Right lobe of liver (tissue), 4 donors: Measurements from ENCODE around the gene HELZ.
A peak's percentile ranks its signal among the peaks of the same experiment; 100 is the strongest.

Experiments
- CTCF ChIP-seq, 4 donors: fragments of 200-600 bp in 3 of 4; fragments of 450-650 bp in 1 of 4; IDR thresholded peaks; one replicate each; pipeline versions ENCODE4 v1.5.1 to v1.8.0; 2016 to 2022; ENCODE audit warnings: antibody characterized with exemption in 4 of 4, mild to moderate bottlenecking in 2 of 4
- POLR2A ChIP-seq: fragments of 450-650 bp; IDR thresholded peaks from one replicate; pipeline ENCODE4 v1.6.1; 2017; ENCODE audit warnings: antibody characterized with exemption, mild to moderate bottlenecking
- donor health status: DM: no; HTN: no; CAD: no.
- donor health status: DM: no; HTN: no; CAD: no.
- donor health status: DM: no; HTN: yes; CAD: no.

GRCh38 chr17:67246653-67247415 lies 1.8 kb upstream of the HELZ start:
- TF ChIP-seq CTCF (IDR thresholded peaks at IDR 0.05) (no peak), POLR2A (peak; percentile 8)
